Measurements from ENCODE around the gene CCN5. TPM values are rescaled to one million over a fixed set of nuclear protein-coding genes. Genes with fewer than 3 reads are reported as not detected.

CCN5 gene
- total and polyA plus RNA-seq, 2 of the 8 experiments (the other 6 are each of a cell fraction or from before 2014, with no cell fraction given): not detected

DNA sequence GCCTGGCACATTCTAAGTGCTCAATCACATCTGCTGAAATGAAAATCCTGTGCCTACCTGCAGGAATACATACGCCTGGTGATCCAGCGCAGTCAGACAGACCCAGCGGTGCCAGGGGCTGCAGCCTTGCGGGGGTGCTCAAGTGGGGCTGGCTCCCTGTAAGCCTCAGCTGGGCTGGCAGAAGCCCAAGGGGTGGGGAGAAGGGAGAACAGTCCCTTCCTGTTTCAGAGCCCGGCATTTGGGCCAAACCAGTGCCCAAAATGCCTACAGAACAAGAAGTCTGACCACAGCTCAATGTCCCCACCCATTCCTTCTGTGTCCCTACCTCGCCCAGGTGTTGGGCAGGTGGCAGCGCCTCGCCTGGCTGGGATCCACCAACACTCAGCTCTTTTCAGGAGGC lies 53.1 kb downstream of the CCN5 start (continued):
- no peak for TF ChIP-seq RXRA (IDR thresholded peaks at IDR 0.05; ENCODE audit: insufficient read depth, low read depth, low read length)
- TF ChIP-seq, protein P1, sequence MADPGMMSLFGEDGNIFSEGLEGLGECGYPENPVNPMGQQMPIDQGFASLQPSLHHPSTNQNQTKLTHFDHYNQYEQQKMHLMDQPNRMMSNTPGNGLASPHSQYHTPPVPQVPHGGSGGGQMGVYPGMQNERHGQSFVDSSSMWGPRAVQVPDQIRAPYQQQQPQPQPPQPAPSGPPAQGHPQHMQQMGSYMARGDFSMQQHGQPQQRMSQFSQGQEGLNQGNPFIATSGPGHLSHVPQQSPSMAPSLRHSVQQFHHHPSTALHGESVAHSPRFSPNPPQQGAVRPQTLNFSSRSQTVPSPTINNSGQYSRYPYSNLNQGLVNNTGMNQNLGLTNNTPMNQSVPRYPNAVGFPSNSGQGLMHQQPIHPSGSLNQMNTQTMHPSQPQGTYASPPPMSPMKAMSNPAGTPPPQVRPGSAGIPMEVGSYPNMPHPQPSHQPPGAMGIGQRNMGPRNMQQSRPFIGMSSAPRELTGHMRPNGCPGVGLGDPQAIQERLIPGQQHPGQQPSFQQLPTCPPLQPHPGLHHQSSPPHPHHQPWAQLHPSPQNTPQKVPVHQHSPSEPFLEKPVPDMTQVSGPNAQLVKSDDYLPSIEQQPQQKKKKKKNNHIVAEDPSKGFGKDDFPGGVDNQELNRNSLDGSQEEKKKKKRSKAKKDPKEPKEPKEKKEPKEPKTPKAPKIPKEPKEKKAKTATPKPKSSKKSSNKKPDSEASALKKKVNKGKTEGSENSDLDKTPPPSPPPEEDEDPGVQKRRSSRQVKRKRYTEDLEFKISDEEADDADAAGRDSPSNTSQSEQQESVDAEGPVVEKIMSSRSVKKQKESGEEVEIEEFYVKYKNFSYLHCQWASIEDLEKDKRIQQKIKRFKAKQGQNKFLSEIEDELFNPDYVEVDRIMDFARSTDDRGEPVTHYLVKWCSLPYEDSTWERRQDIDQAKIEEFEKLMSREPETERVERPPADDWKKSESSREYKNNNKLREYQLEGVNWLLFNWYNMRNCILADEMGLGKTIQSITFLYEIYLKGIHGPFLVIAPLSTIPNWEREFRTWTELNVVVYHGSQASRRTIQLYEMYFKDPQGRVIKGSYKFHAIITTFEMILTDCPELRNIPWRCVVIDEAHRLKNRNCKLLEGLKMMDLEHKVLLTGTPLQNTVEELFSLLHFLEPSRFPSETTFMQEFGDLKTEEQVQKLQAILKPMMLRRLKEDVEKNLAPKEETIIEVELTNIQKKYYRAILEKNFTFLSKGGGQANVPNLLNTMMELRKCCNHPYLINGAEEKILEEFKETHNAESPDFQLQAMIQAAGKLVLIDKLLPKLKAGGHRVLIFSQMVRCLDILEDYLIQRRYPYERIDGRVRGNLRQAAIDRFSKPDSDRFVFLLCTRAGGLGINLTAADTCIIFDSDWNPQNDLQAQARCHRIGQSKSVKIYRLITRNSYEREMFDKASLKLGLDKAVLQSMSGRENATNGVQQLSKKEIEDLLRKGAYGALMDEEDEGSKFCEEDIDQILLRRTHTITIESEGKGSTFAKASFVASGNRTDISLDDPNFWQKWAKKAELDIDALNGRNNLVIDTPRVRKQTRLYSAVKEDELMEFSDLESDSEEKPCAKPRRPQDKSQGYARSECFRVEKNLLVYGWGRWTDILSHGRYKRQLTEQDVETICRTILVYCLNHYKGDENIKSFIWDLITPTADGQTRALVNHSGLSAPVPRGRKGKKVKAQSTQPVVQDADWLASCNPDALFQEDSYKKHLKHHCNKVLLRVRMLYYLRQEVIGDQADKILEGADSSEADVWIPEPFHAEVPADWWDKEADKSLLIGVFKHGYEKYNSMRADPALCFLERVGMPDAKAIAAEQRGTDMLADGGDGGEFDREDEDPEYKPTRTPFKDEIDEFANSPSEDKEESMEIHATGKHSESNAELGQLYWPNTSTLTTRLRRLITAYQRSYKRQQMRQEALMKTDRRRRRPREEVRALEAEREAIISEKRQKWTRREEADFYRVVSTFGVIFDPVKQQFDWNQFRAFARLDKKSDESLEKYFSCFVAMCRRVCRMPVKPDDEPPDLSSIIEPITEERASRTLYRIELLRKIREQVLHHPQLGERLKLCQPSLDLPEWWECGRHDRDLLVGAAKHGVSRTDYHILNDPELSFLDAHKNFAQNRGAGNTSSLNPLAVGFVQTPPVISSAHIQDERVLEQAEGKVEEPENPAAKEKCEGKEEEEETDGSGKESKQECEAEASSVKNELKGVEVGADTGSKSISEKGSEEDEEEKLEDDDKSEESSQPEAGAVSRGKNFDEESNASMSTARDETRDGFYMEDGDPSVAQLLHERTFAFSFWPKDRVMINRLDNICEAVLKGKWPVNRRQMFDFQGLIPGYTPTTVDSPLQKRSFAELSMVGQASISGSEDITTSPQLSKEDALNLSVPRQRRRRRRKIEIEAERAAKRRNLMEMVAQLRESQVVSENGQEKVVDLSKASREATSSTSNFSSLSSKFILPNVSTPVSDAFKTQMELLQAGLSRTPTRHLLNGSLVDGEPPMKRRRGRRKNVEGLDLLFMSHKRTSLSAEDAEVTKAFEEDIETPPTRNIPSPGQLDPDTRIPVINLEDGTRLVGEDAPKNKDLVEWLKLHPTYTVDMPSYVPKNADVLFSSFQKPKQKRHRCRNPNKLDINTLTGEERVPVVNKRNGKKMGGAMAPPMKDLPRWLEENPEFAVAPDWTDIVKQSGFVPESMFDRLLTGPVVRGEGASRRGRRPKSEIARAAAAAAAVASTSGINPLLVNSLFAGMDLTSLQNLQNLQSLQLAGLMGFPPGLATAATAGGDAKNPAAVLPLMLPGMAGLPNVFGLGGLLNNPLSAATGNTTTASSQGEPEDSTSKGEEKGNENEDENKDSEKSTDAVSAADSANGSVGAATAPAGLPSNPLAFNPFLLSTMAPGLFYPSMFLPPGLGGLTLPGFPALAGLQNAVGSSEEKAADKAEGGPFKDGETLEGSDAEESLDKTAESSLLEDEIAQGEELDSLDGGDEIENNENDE (IDR thresholded peaks at IDR 0.05; ENCODE audit: insufficient replicate concordance, low read length): no peak
- no peak for TF ChIP-seq EP300 (IDR thresholded peaks at IDR 0.05; ENCODE audit: borderline replicate concordance in 1 of 2, low read depth in 2 of 2, low read length in 2 of 2)
- TF ChIP-seq CREB1 (IDR thresholded peaks at IDR 0.05): no peak
- no peak for TF ChIP-seq GTF2F1 (IDR thresholded peaks at IDR 0.05; ENCODE audit: borderline replicate concordance, low read depth, low read length)
- TF ChIP-seq SUZ12 (IDR thresholded peaks at IDR 0.05; ENCODE audit: low read length): no peak

All from H1 (cell line).